ENCODE data around the gene UGT3A1. TPM values are rescaled to one million over a fixed set of nuclear protein-coding genes. Genes with fewer than 3 reads are reported as not detected.
"Not testable (repeated sequence)": the region's sequence is repeated elsewhere in the genome, so short reads cannot be mapped to it uniquely, and the experiment has no call there.

Gene UGT3A1, protein sequence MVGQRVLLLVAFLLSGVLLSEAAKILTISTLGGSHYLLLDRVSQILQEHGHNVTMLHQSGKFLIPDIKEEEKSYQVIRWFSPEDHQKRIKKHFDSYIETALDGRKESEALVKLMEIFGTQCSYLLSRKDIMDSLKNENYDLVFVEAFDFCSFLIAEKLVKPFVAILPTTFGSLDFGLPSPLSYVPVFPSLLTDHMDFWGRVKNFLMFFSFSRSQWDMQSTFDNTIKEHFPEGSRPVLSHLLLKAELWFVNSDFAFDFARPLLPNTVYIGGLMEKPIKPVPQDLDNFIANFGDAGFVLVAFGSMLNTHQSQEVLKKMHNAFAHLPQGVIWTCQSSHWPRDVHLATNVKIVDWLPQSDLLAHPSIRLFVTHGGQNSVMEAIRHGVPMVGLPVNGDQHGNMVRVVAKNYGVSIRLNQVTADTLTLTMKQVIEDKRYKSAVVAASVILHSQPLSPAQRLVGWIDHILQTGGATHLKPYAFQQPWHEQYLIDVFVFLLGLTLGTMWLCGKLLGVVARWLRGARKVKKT
- total RNA-seq, result not detected

DNA sequence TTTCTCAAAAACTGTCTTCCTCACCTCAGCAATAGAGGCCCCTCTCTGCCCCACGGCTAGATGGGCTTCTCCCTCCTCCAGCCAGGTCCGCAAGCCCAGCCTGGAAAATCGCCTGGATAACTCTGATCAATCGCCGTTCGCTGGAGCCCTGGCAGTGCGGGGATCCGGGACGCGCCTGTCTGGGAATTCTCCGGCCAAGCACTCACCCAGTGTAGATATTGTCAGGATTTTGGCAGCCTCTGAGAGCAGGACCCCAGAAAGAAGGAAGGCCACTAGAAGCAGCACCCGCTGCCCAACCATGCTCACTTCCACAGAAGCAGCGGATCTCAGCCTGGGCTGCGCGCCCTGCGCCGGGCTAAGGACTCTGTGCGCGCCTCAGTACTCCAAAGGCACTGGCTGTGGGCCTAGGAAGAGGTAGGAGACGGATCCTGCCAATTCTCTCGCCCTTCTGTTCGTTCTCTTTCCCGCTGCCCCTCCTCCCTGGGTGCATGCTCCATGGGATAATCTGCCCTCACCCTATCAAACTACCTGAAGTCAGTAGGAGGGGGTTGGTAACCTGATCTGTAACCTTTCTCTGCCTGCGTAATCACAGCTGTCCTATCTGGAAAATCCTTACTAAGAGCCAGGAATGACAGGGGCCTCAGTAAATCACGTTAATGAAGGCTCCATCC is at the start of gene UGT3A1:
UGT3A1 (minus strand) TSS at position 450 of the 671 bp plus-strand sequence; CDS start at position 300, 150 bp downstream.
- Mint-ChIP-seq H3K9me3 (no peaks in the 10 kb centered on the region), H3K36me3 (ENCODE audit: low read depth) (no peaks in the 10 kb centered on the region), H3K4me1 (ENCODE audit: low read depth) (no peaks in the 10 kb centered on the region), H3K27me3 (ENCODE audit: low read depth) (peaks cover 19% of the 10 kb centered on the region), H3K4me3 (no peak within 1 kb of the TSS), H3K27ac (no peak within 1 kb of the TSS)
- CTCF ChIA-PET, result no interaction called here
- DNase-seq, result no peak
- intact Hi-C loops (cut with micrococcal nuclease), result no loop called here

DNA sequence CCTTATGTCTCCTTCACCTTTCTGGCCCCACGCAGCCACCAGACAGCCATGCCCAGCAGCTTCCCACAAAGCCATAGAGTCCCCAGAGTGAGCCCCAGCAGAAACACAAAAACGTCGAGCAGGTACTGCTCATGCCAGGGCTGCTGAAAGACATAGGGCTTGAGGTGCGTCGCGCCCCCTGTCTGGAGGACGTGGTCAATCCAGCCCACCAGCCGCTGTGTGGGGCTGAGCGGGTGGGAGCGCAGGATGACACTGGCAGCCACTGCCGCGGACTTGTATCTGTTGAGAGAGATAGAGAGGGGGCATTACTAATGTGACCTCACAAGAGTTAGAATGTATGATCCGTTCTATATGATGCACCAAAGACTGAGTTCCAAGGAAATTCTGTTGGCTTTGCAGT is 44.5 kb upstream of the UGT3A1 start:
- Mint-ChIP-seq H3K4me1 (ENCODE audit: low read depth) (no peaks in the 10 kb centered on the region), H3K4me3 (no peak overlapping the region), H3K9me3 (no peaks in the 10 kb centered on the region), H3K27me3 (ENCODE audit: low read depth) (peaks cover 2% of the 10 kb centered on the region), H3K27ac (no peak overlapping the region), H3K36me3 (ENCODE audit: low read depth) (no peaks in the 10 kb centered on the region)
- CTCF ChIA-PET, result no interaction called here
- intact Hi-C loops (cut with micrococcal nuclease), result no loop called here
- DNase-seq, result no peak

DNA sequence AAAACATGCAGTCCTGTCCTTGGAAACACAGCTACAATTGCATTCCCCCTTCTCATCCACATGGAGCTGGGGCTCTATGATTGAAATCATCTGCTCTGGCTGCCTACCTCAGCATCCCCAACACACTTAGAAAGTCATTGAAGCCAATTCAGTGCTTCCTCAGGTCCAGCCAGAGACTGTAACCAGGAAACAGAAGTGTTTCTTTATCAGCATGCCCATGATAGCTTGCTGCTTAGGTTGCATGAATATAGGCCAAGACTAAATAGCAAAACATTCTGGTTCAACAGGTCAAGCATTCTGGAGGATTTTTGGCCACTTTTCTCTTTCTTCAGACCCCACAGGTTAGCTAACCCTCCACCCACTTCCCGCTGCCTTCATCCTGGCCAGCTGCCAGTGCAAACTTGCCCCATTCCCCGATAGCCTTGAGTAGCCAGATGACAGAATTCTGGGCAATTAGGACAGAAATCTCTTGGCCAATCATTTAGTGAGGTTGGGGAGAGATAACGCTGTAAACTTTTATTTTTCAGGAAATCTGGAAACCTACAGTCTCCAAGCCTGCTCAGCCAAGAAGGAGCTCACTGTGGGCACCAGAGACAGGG is 43.4 kb upstream of the UGT3A1 start:
- H3K27me3 Mint-ChIP-seq (ENCODE audit: low read depth); H3K36me3 Mint-ChIP-seq (ENCODE audit: low read depth); DNase-seq; H3K9me3 Mint-ChIP-seq; CTCF ChIA-PET; H3K4me1 Mint-ChIP-seq (ENCODE audit: low read depth); H3K4me3 Mint-ChIP-seq; H3K27ac Mint-ChIP-seq; intact Hi-C loops (cut with micrococcal nuclease): not testable (repeated sequence)

GRCh38 chr5:36033486-36033885 is 42.3 kb upstream of the UGT3A1 start:
- CTCF ChIA-PET, result no interaction called here
- Mint-ChIP-seq H3K4me1 (ENCODE audit: low read depth) (no peaks in the 10 kb centered on the region), H3K4me3 (no peak overlapping the region), H3K27me3 (ENCODE audit: low read depth) (peaks cover 2% of the 10 kb centered on the region), H3K9me3 (no peaks in the 10 kb centered on the region), H3K27ac (no peak overlapping the region), H3K36me3 (ENCODE audit: low read depth) (no peaks in the 10 kb centered on the region)
- no peak for DNase-seq
- intact Hi-C loops (cut with micrococcal nuclease), result no loop called here

GRCh38 chr5:36033047-36033446 is 41.9 kb upstream of the UGT3A1 start:
- no peak for DNase-seq
- intact Hi-C loops (cut with micrococcal nuclease), result no loop called here
- H3K36me3 Mint-ChIP-seq (ENCODE audit: low read depth), result no peaks in the 10 kb centered on the region
- H3K9me3 Mint-ChIP-seq, result no peaks in the 10 kb centered on the region
- no peaks in the 10 kb centered on the region for H3K27me3 Mint-ChIP-seq (ENCODE audit: low read depth)
- H3K4me1 Mint-ChIP-seq (ENCODE audit: low read depth), result no peaks in the 10 kb centered on the region
- H3K27ac Mint-ChIP-seq, result no peak overlapping the region
- H3K4me3 Mint-ChIP-seq, result no peak overlapping the region
- CTCF ChIA-PET, result no interaction called here

DNA sequence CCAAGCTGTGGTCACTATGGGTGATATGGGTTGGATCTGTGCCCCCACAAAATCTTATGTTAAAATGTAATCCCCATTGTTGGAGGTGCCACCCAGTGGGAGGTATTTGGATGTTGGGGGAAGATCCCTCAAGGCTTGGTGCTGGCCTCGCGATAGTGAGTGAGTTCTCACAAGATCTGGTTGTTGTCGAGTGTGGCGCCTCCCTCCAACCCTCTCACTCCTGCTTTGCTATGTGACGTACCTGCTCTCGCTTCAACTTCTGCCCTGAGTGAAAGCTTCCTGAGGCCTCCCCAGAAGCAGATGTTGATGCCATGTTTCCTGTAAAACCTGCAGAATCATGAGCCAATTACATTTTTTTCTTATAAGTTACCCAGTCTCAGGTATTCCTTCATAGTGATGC is 40.0 kb upstream of the UGT3A1 start:
- intact Hi-C loops (cut with micrococcal nuclease), result no loop called here
- H3K4me3 Mint-ChIP-seq, result no peak overlapping the region
- no peak overlapping the region for H3K27ac Mint-ChIP-seq
- no peaks in the 10 kb centered on the region for H3K4me1 Mint-ChIP-seq (ENCODE audit: low read depth)
- DNase-seq, result no peak
- H3K36me3 Mint-ChIP-seq (ENCODE audit: low read depth), result no peaks in the 10 kb centered on the region
- peaks cover 5% of the 10 kb centered on the region for H3K27me3 Mint-ChIP-seq (ENCODE audit: low read depth)
- H3K9me3 Mint-ChIP-seq, result no peaks in the 10 kb centered on the region
- CTCF ChIA-PET, result no interaction called here

DNA sequence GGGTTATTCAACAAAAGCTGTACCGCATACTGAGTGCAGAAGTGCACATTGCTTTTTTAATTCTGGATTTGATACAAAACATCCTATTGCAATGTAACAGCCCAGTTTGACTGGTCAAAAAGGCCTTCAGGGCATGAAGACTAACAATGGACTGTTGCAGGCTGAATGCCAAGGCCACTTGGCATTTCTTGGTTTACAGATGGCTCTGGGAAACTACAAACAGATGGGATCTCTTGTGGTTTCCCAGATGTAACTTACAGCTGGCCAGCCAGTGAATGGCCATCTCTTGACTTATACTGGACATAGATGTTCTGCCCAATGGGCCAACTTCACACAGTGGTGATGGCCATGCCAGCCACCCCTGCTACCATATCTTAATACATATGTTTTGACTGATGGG is 38.7 kb upstream of the UGT3A1 start:
- H3K4me1 Mint-ChIP-seq (ENCODE audit: low read depth), result no peaks in the 10 kb centered on the region
- intact Hi-C loops (cut with micrococcal nuclease), result no loop called here
- H3K27me3 Mint-ChIP-seq (ENCODE audit: low read depth), result peaks cover 5% of the 10 kb centered on the region
- DNase-seq, result no peak
- H3K36me3 Mint-ChIP-seq (ENCODE audit: low read depth), result no peaks in the 10 kb centered on the region
- CTCF ChIA-PET, result no interaction called here
- H3K27ac Mint-ChIP-seq, result no peak overlapping the region
- H3K4me3 Mint-ChIP-seq, result no peak overlapping the region
- H3K9me3 Mint-ChIP-seq, result no peaks in the 10 kb centered on the region

DNA sequence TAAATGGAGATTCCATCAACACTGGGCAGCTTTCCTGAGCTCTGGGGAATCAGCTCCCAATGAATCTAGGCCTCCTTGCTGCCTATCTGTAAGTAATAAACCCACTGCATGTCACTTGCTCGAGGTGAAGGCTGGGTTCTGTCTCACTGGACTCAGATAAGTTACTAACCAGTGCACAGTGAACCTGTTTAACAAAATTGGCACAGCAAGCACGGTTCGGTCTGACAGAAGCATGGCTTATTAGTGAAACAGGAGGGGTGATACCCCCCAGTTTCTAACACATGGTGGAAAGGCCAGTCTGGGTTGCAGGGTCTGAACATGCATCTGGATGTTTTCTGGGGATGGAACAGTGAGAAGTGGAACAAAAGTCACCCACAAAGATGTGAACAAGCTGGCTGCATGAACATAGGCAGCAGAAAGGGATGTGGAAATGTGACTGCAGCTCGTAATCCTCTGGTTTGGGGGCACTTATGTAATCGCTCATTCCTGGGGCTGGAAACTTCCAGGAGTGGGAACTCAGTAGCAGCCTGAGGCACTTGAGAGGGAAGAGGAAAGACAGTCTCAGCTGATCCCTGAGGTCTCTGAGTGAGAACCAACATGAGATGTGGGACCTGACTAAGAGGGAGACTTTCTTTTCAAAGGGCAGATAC is 37.8 kb upstream of the UGT3A1 start:
- Mint-ChIP-seq H3K9me3 (no peaks in the 10 kb centered on the region), H3K27me3 (ENCODE audit: low read depth) (peaks cover 5% of the 10 kb centered on the region), H3K36me3 (ENCODE audit: low read depth) (no peaks in the 10 kb centered on the region), H3K27ac (no peak overlapping the region), H3K4me1 (ENCODE audit: low read depth) (no peaks in the 10 kb centered on the region), H3K4me3 (no peak overlapping the region)
- intact Hi-C loops (cut with micrococcal nuclease), result no loop called here
- no peak for DNase-seq
- CTCF ChIA-PET, result no interaction called here

- CTCF ChIA-PET, result no interaction called here
- intact Hi-C loops (cut with micrococcal nuclease), result no loop called here
- H3K36me3 Mint-ChIP-seq (ENCODE audit: low read depth), result no peaks in the 10 kb centered on the region
- no peak overlapping the region for H3K4me3 Mint-ChIP-seq
- H3K4me1 Mint-ChIP-seq (ENCODE audit: low read depth), result no peaks in the 10 kb centered on the region
- H3K27me3 Mint-ChIP-seq (ENCODE audit: low read depth), result peaks cover 5% of the 10 kb centered on the region
- no peaks in the 10 kb centered on the region for H3K9me3 Mint-ChIP-seq
- no peak overlapping the region for H3K27ac Mint-ChIP-seq
- no peak for DNase-seq
Observed at GRCh38 chr5:36027711-36028110, 36.5 kb upstream of the UGT3A1 start.

DNA sequence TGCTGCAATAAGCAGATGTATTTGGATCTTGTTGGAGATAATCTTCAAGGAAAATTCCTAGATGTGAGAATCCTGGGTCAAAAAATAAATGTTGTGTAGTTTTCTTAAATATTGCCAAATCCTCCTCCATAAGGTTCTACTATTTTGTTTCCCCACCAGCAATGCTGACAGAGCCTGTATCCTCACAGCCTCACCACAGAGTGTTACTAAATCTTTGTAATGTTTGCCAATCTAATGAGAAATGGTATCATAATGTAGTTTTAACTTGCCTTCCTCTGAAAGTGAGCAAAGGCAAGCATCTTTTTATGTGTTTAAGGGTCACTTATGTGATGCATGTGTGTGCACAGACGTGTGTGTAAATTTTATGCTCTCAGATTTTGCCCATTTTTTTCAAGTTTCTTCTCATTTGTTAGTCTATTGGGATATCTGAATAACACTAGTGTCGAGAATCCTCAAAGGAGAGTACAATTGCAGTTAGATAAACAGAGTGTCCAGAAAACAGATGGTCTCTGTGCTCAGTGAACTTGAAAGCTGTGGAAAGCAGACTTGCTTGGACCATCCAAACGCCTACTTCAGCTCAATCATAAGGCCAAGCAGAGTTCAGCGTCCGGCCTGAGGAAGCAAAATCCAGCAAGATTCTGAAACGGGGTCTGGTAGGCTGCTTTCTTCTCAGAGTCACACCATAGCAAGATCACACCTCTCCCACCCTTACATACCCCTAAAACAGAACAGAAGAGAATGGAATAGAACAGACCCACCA is 35.7 kb upstream of the UGT3A1 start:
- Mint-ChIP-seq H3K27me3 (ENCODE audit: low read depth) (peaks cover 5% of the 10 kb centered on the region), H3K4me1 (ENCODE audit: low read depth) (no peaks in the 10 kb centered on the region), H3K9me3 (no peaks in the 10 kb centered on the region), H3K36me3 (ENCODE audit: low read depth) (no peaks in the 10 kb centered on the region), H3K27ac (no peak overlapping the region), H3K4me3 (no peak overlapping the region)
- intact Hi-C loops (cut with micrococcal nuclease), result no loop called here
- CTCF ChIA-PET, result no interaction called here
- DNase-seq, result no peak

- DNase-seq; H3K27ac Mint-ChIP-seq; H3K27me3 Mint-ChIP-seq (ENCODE audit: low read depth); H3K9me3 Mint-ChIP-seq; H3K4me1 Mint-ChIP-seq (ENCODE audit: low read depth); H3K4me3 Mint-ChIP-seq; intact Hi-C loops (cut with micrococcal nuclease); H3K36me3 Mint-ChIP-seq (ENCODE audit: low read depth): not testable (repeated sequence)
- CTCF ChIA-PET, result interaction anchor here (0.6 kb wide), 1 partner anchor 601 kb away, joined by 3 read pairs; no protein-coding TSS in a partner anchor
Observed at GRCh38 chr5:36022246-36022645, 31.1 kb upstream of the UGT3A1 start.

DNA sequence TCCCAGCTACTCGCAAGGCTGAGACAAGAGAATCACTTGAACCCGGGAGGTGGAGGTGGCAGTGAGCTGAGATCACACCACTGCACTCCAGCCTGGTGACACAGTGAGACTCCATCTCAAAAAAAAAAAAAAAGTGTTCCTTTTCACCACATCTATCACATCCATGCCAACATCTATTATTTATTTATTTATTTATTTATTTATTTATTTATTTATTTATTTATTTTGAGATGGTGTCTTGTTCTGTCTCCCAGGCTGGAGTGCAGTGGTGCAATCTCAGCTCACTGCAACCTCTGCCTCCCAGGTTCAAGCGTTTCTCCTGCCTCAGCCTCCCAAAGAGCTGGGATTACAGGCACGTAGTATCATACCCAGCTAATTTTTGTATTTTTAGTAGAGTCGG is 28.4 kb upstream of the UGT3A1 start:
- DNase-seq; H3K36me3 Mint-ChIP-seq (ENCODE audit: low read depth); CTCF ChIA-PET: not testable (repeated sequence)

More for the DNA sequence above, 28.4 kb upstream of the UGT3A1 start:
- intact Hi-C loops (cut with micrococcal nuclease); H3K27me3 Mint-ChIP-seq (ENCODE audit: low read depth); H3K4me1 Mint-ChIP-seq (ENCODE audit: low read depth); H3K4me3 Mint-ChIP-seq; H3K27ac Mint-ChIP-seq: not testable (repeated sequence)
- peaks cover 12% of the 10 kb centered on the region for H3K9me3 Mint-ChIP-seq

Data from activated naive CD4-positive, alpha-beta T cell treated with anti-CD3 and anti-CD28 coated beads for 36 hours (primary cell).